ENCODE results near the gene PKNOX2.

- no peak for TF ChIP-seq IRF2 (CRISPR knock-in tag; IDR thresholded peaks at IDR 0.05; ENCODE audit: borderline replicate concordance, low read depth)
- TF ChIP-seq ETV6 (CRISPR knock-in tag; IDR thresholded peaks at IDR 0.05), result no peak
- TF ChIP-seq E2F5 (CRISPR knock-in tag; IDR thresholded peaks at IDR 0.05), result no peak
- TF ChIP-seq CTCF (IDR thresholded peaks at IDR 0.05), result no peak
- TF ChIP-seq FOXK1 (CRISPR knock-in tag; IDR thresholded peaks at IDR 0.05), result no peak
- no peak for TF ChIP-seq KAT7 (CRISPR knock-in tag; IDR thresholded peaks at IDR 0.05; ENCODE audit: borderline replicate concordance)
- TF ChIP-seq ZNF396 (CRISPR knock-in tag; IDR thresholded peaks at IDR 0.05; ENCODE audit: borderline replicate concordance), result no peak
- TF ChIP-seq ZSCAN18 (CRISPR knock-in tag; IDR thresholded peaks at IDR 0.05), result no peak
- no peak for TF ChIP-seq USF1 (CRISPR knock-in tag; IDR thresholded peaks at IDR 0.05)
- TF ChIP-seq ATF1 (CRISPR knock-in tag; IDR thresholded peaks at IDR 0.05), result no peak
- TF ChIP-seq MAX (CRISPR knock-in tag; IDR thresholded peaks at IDR 0.05), result no peak
- TF ChIP-seq CBFB (CRISPR knock-in tag; IDR thresholded peaks at IDR 0.05; ENCODE audit: low read depth), result no peak
- TF ChIP-seq ATF3 (CRISPR knock-in tag; conservative IDR thresholded peaks at IDR 0.05), result no peak
Observed at GRCh38 chr11:125358254-125358840, 193.8 kb downstream of the PKNOX2 start.

All from WTC11 (cell line).